ENCODE data around the gene ASCL3. TPM values are rescaled to one million over a fixed set of nuclear protein-coding genes. Genes with fewer than 3 reads are reported as not detected.
"Not testable (repeated sequence)": the region's sequence is repeated elsewhere in the genome, so short reads cannot be mapped to it uniquely, and the experiment has no call there.

ASCL3 gene
- total RNA-seq, 2 donors from 2014 or later: not detected

DNA sequence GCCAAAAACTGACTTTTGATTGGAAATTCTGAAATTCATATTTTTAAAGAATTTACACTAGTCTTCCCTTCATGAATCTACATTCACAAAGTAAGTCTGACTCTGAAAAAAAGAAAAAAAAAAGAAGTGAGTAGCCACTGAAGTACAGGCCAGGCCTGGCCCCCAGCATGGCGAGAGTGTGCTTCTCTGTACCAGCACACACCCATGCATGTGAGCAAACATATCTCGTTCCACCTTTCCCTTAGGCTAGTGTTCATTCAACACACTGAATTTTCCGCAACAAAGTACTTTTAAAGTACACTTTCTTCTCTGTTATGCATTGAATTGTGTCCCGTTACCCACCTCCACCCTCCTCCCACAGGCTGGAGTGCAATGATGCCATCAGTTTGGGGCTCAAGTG is 14.6 kb downstream of the ASCL3 start:
- ATAC-seq (no peak), DNase-seq (ENCODE audit: low spot score in 2 of 2) (no peak)
- no peaks in the 10 kb centered on the region for H3K9me3 Mint-ChIP-seq
- no peaks in the 10 kb centered on the region for H3K36me3 Mint-ChIP-seq
- H3K27ac Mint-ChIP-seq: peak overlapping the region; percentile 61 to 76

DNA sequence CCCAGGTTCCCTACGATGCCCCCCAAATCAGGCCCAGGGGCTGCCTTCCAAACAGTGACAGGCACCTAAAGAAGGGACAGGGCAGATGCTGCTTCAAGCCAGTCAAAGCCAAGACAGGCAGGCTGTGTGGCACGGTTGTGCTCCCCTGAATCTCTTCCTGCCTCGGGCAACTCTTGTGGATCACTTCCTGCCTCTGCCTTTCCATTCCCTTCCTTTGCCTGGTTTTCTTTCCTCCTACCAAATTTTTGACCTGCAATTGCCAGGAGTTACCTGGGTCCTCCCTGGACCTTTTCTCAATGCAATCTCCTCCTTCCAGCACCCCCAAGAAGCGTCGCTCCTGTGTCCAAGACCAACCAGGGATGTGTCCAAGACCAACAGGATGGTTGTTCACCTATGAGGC is 15.6 kb downstream of the ASCL3 start:
- no peak for DNase-seq (ENCODE audit: low spot score in 2 of 2)
- no peak for ATAC-seq
- Mint-ChIP-seq H3K9me3 (no peaks in the 10 kb centered on the region), H3K36me3 (no peaks in the 10 kb centered on the region), H3K27ac (peak overlapping the region in 1 of 2 donors; percentile 15)

DNA sequence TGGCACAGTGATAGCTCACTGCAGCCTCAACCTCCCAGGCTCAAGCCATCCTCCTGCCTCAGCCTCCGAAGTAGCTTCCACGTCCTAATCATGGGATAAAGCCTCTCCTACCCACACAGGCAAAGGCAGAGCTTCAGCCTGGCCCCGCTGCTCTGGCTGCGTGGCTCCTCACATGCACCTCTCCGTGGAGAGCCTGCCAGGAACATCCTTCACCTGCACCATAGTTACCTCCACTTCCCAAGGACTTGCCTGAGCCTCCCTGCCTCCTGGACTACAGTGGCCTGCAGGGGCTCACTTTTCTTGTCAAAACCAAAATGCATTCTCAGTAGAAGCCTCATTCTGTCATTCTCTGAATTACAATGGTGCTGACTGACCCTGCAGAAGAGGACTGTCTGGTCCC is 16.6 kb downstream of the ASCL3 start:
- no peak for ATAC-seq
- no peak for DNase-seq (ENCODE audit: low spot score in 2 of 2)
- peak overlapping the region in 1 of 2 donors; percentile 74 for H3K27ac Mint-ChIP-seq

DNA sequence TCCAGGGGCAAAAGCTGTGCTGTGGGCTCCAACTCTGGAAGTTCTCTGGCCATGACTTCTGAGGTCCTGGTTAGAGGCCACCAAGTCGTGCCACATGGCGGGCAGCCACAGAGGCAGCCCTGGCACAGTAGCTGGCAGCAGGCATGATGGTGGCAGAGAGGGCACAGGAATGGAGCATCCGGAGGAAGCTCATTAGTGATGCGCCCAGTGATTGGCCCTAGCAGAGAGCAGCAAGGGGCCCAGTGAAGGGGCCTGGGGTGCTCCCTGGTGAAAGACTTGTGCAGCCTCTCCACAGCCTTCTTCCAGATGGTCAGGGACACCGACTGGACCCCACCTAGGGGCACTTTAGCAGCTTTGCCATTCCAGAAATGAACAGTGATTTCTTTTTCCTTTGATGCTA is 17.1 kb downstream of the ASCL3 start:
- Mint-ChIP-seq H3K9me3 (no peaks in the 10 kb centered on the region), H3K27ac (no peak overlapping the region), H3K36me3 (peaks cover 0 to 6% of the 10 kb centered on the region in 2 donors)
- DNase-seq (ENCODE audit: low spot score in 2 of 2) (no peak), ATAC-seq (no peak)

More for the DNA sequence above, 16.6 kb downstream of the ASCL3 start:
- peaks cover 0 to 6% of the 10 kb centered on the region in 2 donors for H3K36me3 Mint-ChIP-seq
- no peaks in the 10 kb centered on the region for H3K9me3 Mint-ChIP-seq

DNA sequence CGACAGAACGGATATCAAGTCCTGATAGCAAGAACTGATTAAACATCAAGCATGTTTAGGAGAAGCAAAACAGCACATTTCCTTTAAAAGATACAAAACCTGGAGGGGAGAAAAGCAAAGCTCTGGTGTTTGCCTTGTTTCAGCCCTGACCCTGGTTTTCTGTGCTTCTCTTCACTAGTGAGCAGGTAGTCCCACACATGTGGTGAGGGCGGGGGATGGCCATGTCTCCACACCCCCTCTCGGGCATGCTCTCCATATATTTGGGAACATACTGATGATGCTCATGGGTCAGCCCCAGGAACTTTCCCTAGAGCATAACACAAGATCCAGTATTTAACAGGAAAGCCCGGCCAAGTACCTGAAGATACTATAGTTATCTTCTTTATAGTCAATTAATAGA is 20.1 kb downstream of the ASCL3 start:
- no peak overlapping the region for H3K27ac Mint-ChIP-seq
- H3K36me3 Mint-ChIP-seq: peaks cover 0 to 6% of the 10 kb centered on the region in 2 donors
- DNase-seq (ENCODE audit: low spot score in 2 of 2) (no peak), ATAC-seq (no peak)
- H3K9me3 Mint-ChIP-seq: no peaks in the 10 kb centered on the region

DNA sequence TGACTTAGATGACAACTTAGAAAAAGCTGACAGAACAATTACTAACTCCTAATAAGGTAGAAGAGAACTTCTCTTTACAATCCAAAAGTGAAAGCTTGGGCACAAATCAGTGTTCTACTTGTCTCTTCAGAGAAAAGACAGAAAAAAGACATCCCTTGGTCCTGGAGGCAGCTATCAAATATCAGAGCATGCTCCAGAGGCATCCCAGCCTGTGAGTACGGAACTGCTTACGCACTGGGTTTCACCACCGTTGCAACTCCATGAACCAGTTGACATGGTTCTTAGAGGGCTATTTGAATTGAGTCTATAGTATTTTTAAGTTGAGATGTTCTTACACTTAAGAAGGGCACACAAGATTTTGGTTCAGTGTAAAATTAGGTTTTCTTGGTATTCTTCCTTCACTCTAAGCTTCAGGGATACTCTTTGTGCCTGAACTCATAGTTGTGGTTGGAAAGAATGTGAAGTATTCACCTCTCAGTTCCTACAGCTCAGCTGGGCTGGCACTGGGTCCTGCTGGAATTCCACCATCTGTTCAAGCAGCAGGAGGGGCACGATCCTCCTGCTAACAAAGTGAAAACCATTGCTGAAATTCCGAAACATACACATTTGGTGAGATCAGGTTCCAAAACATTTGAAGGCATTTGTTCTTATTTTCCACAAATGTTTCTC is 25.5 kb downstream of the ASCL3 start:
- no peak for DNase-seq (ENCODE audit: low spot score in 2 of 2)
- Mint-ChIP-seq H3K27ac (no peak overlapping the region), H3K36me3 (peaks cover 0 to 6% of the 10 kb centered on the region in 2 donors), H3K9me3 (no peaks in the 10 kb centered on the region)
- ATAC-seq: no peak

DNA sequence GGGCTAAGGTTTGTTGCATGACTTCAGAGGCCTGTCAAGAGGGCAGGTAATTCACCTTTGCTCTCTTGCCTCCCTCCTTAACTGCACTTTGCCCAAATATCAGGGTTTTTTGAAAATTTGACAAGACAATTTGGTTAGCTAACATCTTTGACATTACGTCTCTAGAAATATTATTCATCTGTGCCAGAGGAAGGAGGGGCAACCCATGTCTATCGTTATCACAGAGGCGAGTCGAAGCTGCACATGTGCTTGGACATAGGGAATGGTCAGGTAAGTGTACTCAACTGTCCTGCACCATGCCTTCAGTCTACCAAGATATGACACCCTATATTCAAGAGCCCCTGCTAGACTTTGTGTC is 28.2 kb downstream of the ASCL3 start:
- H3K9me3 Mint-ChIP-seq: no peaks in the 10 kb centered on the region
- no peak for ATAC-seq
- H3K36me3 Mint-ChIP-seq: peaks cover 0 to 6% of the 10 kb centered on the region in 2 donors
- no peak for DNase-seq (ENCODE audit: low spot score in 2 of 2)
- H3K27ac Mint-ChIP-seq: peak overlapping the region in 1 of 2 donors; percentile 84

DNA sequence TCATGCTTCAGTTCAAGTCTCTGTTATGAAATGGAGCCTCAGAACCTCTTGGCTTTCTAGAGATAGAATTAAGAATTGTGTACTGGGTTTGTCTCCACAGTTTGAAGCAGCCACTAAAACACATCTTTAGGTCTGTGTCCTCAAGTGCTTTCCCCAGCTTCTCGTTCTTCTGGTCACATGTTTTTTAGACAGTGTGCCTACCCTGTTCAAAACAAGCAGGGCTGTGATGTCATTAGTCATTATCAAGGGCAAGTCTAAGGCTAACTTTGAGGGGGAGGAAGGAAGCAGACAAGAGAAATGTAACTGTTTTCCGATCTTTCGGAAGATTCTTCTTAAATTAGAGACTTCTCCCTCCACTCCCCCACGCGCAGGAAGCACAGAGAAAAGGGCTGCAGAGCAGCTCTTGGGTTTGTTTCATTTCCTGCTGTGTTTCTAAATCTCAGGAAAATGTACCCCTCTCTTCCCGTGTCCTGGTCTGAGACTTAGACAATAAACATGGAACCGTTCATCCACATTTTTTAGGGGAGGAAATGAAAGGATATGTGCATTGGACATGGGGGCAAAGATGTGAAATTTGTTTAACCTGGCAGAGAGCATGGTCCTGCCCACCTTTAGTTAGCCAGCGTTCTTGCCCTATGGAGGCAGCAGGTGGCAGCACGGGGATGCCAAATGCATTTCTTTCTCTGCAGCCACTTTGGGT is 28.7 kb downstream of the ASCL3 start:
- Mint-ChIP-seq H3K36me3 (peaks cover 0 to 6% of the 10 kb centered on the region in 2 donors), H3K27ac (peak overlapping the region; percentile 72 to 84), H3K9me3 (no peaks in the 10 kb centered on the region)
- ATAC-seq (peak; percentile 23 to 27), DNase-seq (ENCODE audit: low spot score in 2 of 2) (peak in 1 of 2 donors; percentile 38)

DNA sequence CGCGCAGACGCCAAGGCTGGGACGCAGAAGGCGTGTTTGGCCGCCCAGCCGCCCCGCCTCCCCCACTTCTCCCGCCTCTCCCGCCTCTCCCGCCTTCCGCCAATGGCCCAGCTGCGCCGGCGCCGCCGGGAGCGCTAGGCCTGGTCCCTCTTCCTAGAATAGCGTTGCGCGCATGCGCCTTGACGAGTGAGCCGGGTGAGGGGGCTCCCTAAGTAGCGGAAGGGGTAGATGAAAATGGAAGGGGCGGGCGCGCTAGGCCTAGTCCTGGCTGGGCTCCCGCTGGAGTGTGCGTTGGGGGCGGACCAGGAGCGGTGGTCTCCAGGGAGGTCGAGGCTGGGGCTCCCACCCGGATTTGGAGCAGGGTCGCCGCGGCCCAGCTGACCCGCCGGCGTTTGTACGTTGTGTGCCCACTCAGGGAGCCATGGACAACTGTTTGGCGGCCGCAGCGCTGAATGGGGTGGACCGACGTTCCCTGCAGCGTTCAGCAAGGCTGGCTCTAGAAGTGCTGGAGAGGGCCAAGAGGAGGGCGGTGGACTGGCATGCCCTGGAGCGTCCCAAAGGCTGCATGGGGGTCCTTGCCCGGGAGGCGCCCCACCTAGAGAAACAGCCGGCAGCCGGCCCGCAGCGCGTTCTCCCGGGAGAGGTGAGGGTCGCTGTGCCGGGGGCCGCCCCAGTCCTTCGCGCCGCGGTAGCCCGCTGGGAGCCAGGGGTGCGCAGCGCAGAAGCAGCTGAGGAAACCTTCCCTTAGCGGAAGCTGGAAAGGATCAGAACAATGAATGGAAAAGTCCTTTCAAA is 31.6 kb downstream of the ASCL3 start, which contains the start of gene AKIP1:
Gene AKIP1, plus strand, starts transcription at position 161 of the 795 bp plus-strand sequence. Its CDS starts 261 bp downstream, at position 422.
- ATAC-seq (peak; percentile 85 to 90), DNase-seq (ENCODE audit: low spot score in 2 of 2) (peak; percentile 82 to 91)
- H3K27ac Mint-ChIP-seq: peak within 1 kb of the TSS; percentile 93 to 97
- H3K9me3 Mint-ChIP-seq: no peaks in the 10 kb centered on the region
- peaks cover 0 to 6% of the 10 kb centered on the region in 2 donors for H3K36me3 Mint-ChIP-seq

DNA sequence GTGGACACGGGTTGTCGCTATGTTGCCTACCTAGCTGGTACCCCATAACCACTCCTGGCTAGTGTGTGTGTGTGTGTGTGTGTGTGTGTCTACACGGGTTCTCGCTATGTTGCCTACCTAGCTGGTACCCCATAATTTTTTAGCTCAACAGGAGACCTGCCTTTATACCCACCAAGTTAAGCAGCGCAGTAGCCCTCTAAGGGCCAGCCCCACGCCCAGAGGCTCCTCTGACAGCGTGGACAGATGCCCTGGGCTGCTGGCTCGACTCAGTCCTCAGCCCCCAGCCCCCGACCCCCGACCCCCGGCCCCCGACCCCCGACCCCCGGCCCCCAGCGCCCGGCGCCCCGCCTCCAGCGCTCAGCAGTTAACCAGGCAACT is 32.2 kb downstream of the ASCL3 start:
- Mint-ChIP-seq H3K27ac (peak overlapping the region in 1 of 2 donors; percentile 93), H3K36me3 (peaks cover 0 to 6% of the 10 kb centered on the region in 2 donors), H3K9me3 (no peaks in the 10 kb centered on the region)
- DNase-seq (ENCODE audit: low spot score in 2 of 2) (no peak), ATAC-seq (peak; percentile 23 to 34)

DNA sequence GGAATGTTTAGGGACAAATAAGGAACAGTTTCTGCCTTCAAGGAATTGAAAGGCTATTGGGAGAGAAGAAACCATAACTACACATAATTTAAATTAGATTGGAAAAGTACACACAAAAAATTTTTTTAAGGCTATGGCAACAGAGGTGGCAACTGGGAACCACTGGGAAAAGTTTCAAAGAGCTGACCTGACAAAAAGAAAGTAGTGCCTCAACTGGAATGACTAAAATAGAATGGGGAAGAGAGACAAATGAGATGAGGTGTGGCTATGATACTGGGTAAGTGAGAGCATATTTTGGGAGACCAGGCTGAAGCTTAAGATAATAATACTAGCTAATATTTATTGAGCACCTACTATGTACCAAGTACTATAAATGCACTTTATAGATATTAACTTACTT is 34.7 kb downstream of the ASCL3 start:
- no peak for ATAC-seq
- no peak overlapping the region for H3K27ac Mint-ChIP-seq
- DNase-seq (ENCODE audit: low spot score in 2 of 2): no peak
- peaks cover 0 to 6% of the 10 kb centered on the region in 2 donors for H3K36me3 Mint-ChIP-seq
- H3K9me3 Mint-ChIP-seq: no peaks in the 10 kb centered on the region

DNA sequence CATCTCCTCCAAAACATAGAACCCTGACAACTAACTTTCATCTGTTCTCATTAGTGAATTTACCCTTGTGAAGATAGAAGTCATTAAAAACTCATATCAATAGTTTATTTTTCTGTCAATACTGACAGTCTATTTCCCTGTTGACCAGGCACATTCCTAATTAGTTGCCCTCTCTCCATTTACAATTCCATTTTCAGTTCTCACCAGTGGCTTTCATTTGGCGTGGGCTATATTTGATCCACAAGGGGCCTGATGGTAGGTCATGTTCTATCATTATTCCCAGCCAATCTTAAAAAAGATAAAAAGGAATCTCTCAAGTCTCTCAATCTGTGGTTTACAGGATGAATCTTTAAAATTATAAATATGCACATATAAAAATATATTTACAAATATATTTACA is 35.7 kb downstream of the ASCL3 start:
- peaks cover 0 to 5% of the 10 kb centered on the region in 2 donors for H3K9me3 Mint-ChIP-seq
- DNase-seq (ENCODE audit: low spot score in 2 of 2) (no peak), ATAC-seq (no peak)
- no peak overlapping the region for H3K27ac Mint-ChIP-seq
- H3K36me3 Mint-ChIP-seq: peaks cover 0 to 9% of the 10 kb centered on the region in 2 donors

DNA sequence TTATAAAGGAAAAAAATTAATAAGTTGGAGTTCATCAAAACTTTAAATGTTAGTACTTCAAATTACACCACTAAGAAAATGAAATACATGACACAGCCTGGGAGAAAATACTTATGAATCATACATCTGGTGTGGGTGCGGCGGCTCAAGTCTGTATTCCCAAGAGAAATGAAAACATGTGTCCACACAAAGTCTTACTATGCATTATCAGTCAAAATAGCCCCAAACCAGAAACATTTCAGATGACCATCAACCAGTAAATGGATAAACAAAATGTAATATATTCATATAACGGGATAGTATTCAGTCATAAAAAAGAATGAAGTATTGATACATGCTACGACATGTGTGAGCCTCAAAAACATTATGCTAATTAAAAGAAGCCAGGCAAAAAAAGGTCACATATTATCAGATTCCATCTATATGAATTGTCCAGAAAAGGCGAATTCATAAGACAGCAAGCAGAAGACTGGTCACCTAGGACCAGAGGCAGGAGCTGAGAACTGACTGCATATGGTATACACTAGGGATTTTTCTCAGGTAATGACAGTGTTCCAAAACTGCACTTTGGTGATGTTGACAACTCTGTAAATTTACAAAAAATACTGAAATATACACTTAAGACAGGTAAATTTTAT is 37.2 kb downstream of the ASCL3 start:
- Mint-ChIP-seq H3K9me3 (peaks cover 5% of the 10 kb centered on the region in 2 donors), H3K27ac (no peak overlapping the region), H3K36me3 (peaks cover 6 to 9% of the 10 kb centered on the region in 2 donors)
- ATAC-seq: no peak
- DNase-seq (ENCODE audit: low spot score in 2 of 2): no peak

DNA sequence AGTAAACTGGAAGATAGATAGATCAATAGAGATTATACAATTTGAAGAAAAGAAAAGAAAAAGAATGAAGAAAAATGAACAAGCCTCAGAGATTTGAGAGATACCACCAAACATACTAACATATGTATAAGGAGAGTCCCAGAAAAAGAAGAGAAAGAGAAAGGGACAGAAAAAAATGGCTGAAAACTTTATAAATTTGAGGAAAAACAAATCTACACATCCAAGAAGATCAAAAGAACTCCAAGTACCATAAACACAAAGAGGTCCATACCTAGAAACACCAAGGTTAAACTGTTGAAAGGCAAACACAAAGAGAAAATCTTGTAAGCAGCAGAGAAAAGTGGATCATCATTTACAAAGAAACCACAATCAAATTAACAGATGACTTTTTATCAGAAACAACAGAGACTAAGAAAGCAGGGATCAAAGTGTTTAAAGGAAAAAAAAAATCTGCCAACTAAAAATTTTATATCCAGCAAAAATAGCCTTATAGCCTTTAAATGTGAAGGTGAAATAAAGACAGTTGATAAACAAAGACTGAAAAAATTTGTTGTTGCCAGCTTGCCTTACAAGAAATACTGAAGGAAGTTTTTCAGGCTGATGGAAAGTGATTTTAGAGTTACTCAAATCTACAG is 43.6 kb downstream of the ASCL3 start:
- no peak overlapping the region for H3K27ac Mint-ChIP-seq
- no peak for DNase-seq (ENCODE audit: low spot score in 2 of 2)
- no peak for ATAC-seq
- peaks cover 17 to 18% of the 10 kb centered on the region in 2 donors for H3K36me3 Mint-ChIP-seq
- H3K9me3 Mint-ChIP-seq: peaks cover 10 to 18% of the 10 kb centered on the region in 2 donors

DNA sequence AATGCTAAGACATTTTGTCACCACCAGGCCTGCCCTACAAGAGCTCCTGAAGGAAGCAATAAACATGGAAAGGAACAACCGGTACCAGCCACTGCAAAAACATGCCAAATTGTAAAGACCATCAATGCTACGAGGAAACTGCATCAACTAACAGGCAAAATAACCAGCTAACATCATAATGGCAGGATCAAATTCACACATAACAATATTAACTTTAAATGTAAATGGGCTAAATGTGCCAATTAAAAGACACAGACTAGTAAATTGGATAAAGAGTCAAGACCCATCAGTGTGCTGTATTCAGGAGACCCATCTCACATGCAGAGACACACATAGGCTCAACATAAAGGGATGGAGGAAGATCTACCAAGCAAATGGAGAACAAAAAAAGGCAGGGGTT is 51.6 kb downstream of the ASCL3 start:
- not testable (repeated sequence) for H3K27ac Mint-ChIP-seq; DNase-seq (ENCODE audit: low spot score in 2 of 2); ATAC-seq; H3K9me3 Mint-ChIP-seq
- peaks cover 12 to 22% of the 10 kb centered on the region in 2 donors for H3K36me3 Mint-ChIP-seq

Measured in activated naive CD4-positive, alpha-beta T cell treated with anti-CD3 and anti-CD28 coated beads, Interleukin-2, amount 50 U/mL, for 72 hours (primary cell).